Left lung (tissue), 10 donors: ENCODE data around the gene SYP. TPM values are rescaled to one million over a fixed set of nuclear protein-coding genes. Genes with fewer than 3 reads are reported as not detected.
"Not testable (repeated sequence)": the region's sequence is repeated elsewhere in the genome, so short reads cannot be mapped to it uniquely, and the experiment has no call there.

Experiments used
- ATAC-seq: fragments of 200-7000 bp; cut with Tn5 transposase; one replicate; pipeline ENCODE4 v1.9.1; 2020; ENCODE audit warnings: moderate library complexity
- DNase-seq, 4 donors: peaks; one replicate each; pipeline ENCODE4 v3.0.0-alpha.2; 2013 to 2020
- H3K27ac ChIP-seq, 2 donors: fragments of 200-600 bp; sonication (generic) in 1 of 2; one replicate each; pipeline versions ENCODE4 v1.5.0 to v1.8.0; 2020 to 2021
- H3K27me3 ChIP-seq, 2 donors: fragments of 200-600 bp; sonication (generic) in 1 of 2; one replicate each; pipeline versions ENCODE4 v1.5.0 to v1.8.0; 2020 to 2021
- H3K36me3 ChIP-seq, 2 donors: fragments of 200-600 bp; sonication (generic) in 1 of 2; one replicate each; pipeline versions ENCODE4 v1.5.0 to v1.8.0; 2020 to 2021
- H3K4me1 ChIP-seq, 2 donors: fragments of 200-600 bp; one replicate each; pipeline ENCODE4 v1.8.0; 2021
- H3K4me3 ChIP-seq, 2 donors: fragments of 200-600 bp; sonication (generic) in 1 of 2; one replicate each; pipeline versions ENCODE4 v1.5.0 to v1.8.0; 2020 to 2021; ENCODE audit warnings: mild to moderate bottlenecking in 1 of 2
- H3K9me3 ChIP-seq, 2 donors: fragments of 200-600 bp; sonication (generic) in 1 of 2; one replicate each; pipeline versions ENCODE4 v1.5.0 to v1.8.0; 2020 to 2021
- intact Hi-C, 2 donors: fragments of 100-400 bp; cut with DNase I; formaldehyde crosslinking; loops; one replicate each; pipeline versions ENCODE4 v1.11.2 to v1.14.2; 2022
- polyA plus RNA-seq, 6 donors: library from polyadenylated mRNA; unstranded; fragments of 120-200 nt; gene quantifications; one replicate each; pipeline ENCODE4 v1.2.1, GENCODE V29; 2013; ENCODE audit not compliant: insufficient read length in 6 of 6
- total RNA-seq, 2 donors: library from RNA; stranded (reverse); fragmentation: NEBNext Ultra II Directional; extraction: Animal tissue kit (Norgen Biotek cat#: 25700); gene quantifications; one replicate each; pipeline ENCODE4 v1.2.1, GENCODE V29; 2021
- TF ChIP-seq, protein P1 (sequence below), 2 donors: fragments of 200-600 bp; sonication (generic) in 1 of 2; IDR thresholded peaks; one replicate each; pipeline versions ENCODE4 v1.5.0 to v1.8.0; 2021; ENCODE audit warnings: antibody characterized with exemption in 2 of 2
- donor health status: DM: no; HTN: yes; CAD: no.
- donor health status: DM: no; HTN: no; CAD: no.

Gene SYP
- total and polyA plus RNA-seq, 8 donors = 2.1 to 4.2 (median 3.0) TPM

DNA sequence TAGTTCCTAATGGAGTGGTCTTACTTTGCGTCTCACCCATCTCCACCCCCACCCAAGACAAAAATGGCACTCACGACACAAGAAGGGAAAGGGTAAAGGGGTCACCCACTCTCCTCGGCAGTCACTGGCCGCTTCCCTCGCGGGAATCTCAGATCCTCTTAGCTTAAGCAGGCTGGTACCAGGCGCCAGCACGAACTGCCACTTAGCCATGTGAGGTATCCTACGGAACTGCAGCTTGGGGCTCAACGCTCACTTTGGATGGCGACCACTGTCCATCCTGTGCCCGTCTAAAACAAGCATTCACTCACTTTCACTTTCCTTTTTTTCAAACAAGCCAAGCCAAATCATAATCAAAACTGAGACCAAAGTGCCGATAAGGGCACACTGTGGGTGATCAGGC, 52.1 kb downstream of the SYP start:
- H3K36me3 ChIP-seq = no peaks in the 10 kb centered on the region
- H3K27me3 ChIP-seq = no peaks in the 10 kb centered on the region
- H3K9me3 ChIP-seq = no peaks in the 10 kb centered on the region
- H3K27ac ChIP-seq = no peak overlapping the region
- TF ChIP-seq, protein P1, sequence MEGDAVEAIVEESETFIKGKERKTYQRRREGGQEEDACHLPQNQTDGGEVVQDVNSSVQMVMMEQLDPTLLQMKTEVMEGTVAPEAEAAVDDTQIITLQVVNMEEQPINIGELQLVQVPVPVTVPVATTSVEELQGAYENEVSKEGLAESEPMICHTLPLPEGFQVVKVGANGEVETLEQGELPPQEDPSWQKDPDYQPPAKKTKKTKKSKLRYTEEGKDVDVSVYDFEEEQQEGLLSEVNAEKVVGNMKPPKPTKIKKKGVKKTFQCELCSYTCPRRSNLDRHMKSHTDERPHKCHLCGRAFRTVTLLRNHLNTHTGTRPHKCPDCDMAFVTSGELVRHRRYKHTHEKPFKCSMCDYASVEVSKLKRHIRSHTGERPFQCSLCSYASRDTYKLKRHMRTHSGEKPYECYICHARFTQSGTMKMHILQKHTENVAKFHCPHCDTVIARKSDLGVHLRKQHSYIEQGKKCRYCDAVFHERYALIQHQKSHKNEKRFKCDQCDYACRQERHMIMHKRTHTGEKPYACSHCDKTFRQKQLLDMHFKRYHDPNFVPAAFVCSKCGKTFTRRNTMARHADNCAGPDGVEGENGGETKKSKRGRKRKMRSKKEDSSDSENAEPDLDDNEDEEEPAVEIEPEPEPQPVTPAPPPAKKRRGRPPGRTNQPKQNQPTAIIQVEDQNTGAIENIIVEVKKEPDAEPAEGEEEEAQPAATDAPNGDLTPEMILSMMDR (IDR thresholded peaks at IDR 0.05) = no peak
- ATAC-seq = no peak
- no peaks in the 10 kb centered on the region for H3K4me1 ChIP-seq
- no peak for DNase-seq
- intact Hi-C loops = no loop called here
- no peak overlapping the region for H3K4me3 ChIP-seq

DNA sequence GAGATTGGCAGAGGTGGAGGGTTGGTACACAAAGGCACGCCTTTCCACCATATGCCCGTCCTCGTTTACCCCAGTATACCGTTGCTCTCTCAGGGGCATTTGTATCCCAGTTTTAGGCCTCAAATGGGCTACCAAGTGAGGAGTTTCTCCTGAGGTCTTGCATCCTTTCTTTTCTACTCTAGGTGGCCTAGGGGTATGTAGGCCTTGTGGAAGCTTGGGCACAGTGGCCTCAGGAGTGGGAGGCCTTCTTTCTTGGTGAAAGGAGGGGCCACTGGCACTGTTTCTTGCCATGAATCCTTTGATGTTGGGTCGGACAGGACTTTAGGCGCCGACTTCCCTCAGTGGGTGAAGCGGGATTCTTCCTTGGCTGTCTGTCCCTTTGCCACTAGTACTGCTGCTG, 52.7 kb downstream of the SYP start:
- Histone ChIP-seq H3K36me3 (no peaks in the 10 kb centered on the region), H3K4me3 (no peak overlapping the region), H3K27me3 (no peaks in the 10 kb centered on the region), H3K9me3 (no peaks in the 10 kb centered on the region), H3K4me1 (no peaks in the 10 kb centered on the region), H3K27ac (no peak overlapping the region)
- intact Hi-C loops = no loop called here
- ATAC-seq (no peak), DNase-seq (no peak)
- TF ChIP-seq, protein P1 (IDR thresholded peaks at IDR 0.05) = no peak

DNA sequence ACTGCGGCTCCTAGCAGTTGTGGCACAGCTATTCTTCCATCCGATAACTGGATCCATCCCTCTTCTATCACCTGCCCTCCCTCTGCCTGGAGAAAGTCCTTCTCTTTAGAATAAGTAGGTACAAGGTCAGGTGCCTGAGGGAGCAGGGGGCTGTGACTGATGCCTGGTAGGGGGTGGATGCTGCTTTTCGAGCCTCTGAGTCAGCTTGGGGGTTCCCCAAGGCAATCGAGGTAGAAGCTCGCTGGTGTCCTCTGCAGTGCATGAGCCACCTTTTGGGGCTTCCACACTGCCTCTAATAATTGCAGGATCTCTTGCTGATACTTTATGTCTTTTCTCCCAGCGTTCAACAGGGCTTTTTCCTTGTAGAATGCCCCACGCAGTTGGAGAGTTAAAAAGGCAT, 56.8 kb downstream of the SYP start:
- H3K36me3 ChIP-seq, H3K4me1 ChIP-seq, ATAC-seq, intact Hi-C loops, H3K27ac ChIP-seq, H3K4me3 ChIP-seq, H3K27me3 ChIP-seq, DNase-seq: not testable (repeated sequence)
- H3K9me3 ChIP-seq = peaks cover 0 to 26% of the 10 kb centered on the region in 2 donors

DNA sequence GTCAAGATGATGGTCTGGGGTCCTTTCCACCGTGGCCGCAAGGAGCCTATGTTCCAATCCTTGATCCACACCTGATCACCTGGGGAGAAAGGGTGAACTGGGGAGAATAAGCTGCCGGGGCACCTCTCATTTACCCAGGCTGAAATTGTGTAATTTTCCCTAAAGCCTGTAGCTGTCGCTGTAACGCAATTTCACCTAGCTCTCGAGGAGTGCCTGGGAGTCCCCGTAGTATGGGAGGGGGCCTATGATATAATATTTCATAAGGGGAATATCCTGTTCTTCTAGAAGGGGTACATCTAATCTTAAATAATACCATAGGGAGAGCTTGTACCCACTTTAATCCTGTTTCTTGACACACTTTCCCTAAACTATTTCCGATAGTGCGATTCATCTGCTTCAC, 57.7 kb downstream of the SYP start:
- intact Hi-C loops, ATAC-seq, H3K36me3 ChIP-seq, H3K4me1 ChIP-seq, H3K27ac ChIP-seq, H3K27me3 ChIP-seq, DNase-seq, H3K4me3 ChIP-seq: not testable (repeated sequence)
- H3K9me3 ChIP-seq = peaks cover 0 to 26% of the 10 kb centered on the region in 2 donors
- TF ChIP-seq, protein P1 (IDR thresholded peaks at IDR 0.05) = peak; percentile 12 to 25

DNA sequence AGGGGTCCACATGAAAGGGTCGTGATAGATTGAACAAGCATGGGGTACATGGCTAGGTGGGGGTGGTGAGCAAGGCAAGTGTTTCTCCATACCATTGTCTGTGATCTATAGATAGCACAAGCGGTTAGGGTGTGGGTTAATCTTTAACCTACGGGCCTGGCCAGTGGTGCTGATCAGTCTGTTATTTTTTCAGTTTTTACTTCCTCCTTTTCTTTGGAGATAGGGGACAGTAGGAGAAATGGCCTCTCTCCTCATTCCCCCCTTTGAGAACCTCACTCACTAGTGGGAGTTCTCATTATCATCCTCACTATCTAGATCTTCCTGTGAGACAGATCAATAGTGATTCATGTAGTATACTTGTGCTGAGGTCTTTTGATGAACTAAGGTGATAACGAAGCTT, 60.3 kb downstream of the SYP start:
- H3K4me3 ChIP-seq = no peak overlapping the region
- H3K36me3 ChIP-seq = no peaks in the 10 kb centered on the region
- DNase-seq = no peak
- TF ChIP-seq, protein P1 (IDR thresholded peaks at IDR 0.05) = no peak
- H3K27ac ChIP-seq = no peak overlapping the region
- intact Hi-C loops = loop anchor here in 1 of 2 donors (2.0 kb wide), 1 partner anchor 73 kb away; no protein-coding TSS in a partner anchor
- H3K4me1 ChIP-seq = no peaks in the 10 kb centered on the region
- no peaks in the 10 kb centered on the region for H3K27me3 ChIP-seq
- peaks cover 0 to 26% of the 10 kb centered on the region in 2 donors for H3K9me3 ChIP-seq
- no peak for ATAC-seq

Other genes starting within 250 kb of the SYP start
- gene OTUD5, start 242.6 kb downstream of the SYP start, total RNA-seq = 10 to 100 TPM; 38.1 to 41.7 TPM
- 10 to 100 TPM; 56.4 to 60.4 (median 59.6) TPM for gene OTUD5, start 242.6 kb downstream of the SYP start, polyA plus RNA-seq
- gene KCND1, start 228.3 kb downstream of the SYP start, total RNA-seq = 1 to 10 TPM; 2.3 to 4.3 TPM
- gene KCND1, start 228.3 kb downstream of the SYP start, polyA plus RNA-seq = 1 to 10 TPM; 4.0 to 5.7 (median 4.5) TPM
- 10 to 100 TPM; 36.1 to 52.2 TPM for gene GRIPAP1, start 197.9 kb downstream of the SYP start, total RNA-seq
- 10 to 100 TPM; 49.1 to 67.1 (median 61.3) TPM for gene GRIPAP1, start 197.9 kb downstream of the SYP start, polyA plus RNA-seq
- 10 to 100 TPM; 48.0 to 63.5 TPM for gene TFE3, start 156.8 kb downstream of the SYP start, total RNA-seq
- 10 to 100 TPM; 36.2 to 46.6 (median 40.2) TPM for gene TFE3, start 156.8 kb downstream of the SYP start, polyA plus RNA-seq
- 10 to 100 TPM in 1 of 2 donors, 1 to 10 TPM in 1; 9.7 to 11.9 TPM for gene CCDC120, start 141.2 kb downstream of the SYP start, total RNA-seq
- gene CCDC120, start 141.2 kb downstream of the SYP start, polyA plus RNA-seq = 10 to 100 TPM; 13.5 to 19.5 (median 16.2) TPM
- gene PRAF2, start 126.2 kb downstream of the SYP start, total RNA-seq = 10 to 100 TPM; 37.3 to 40.0 TPM
- gene PRAF2, start 126.2 kb downstream of the SYP start, polyA plus RNA-seq = 10 to 100 TPM; 26.6 to 38.0 (median 33.3) TPM
- gene WDR45, start 120.3 kb downstream of the SYP start, total RNA-seq = 10 to 100 TPM; 47.5 to 51.6 TPM
- gene WDR45, start 120.3 kb downstream of the SYP start, polyA plus RNA-seq = 10 to 100 TPM; 45.8 to 61.5 (median 48.2) TPM
- 10 to 100 TPM; 15.5 to 15.7 TPM for gene GPKOW, start 76.5 kb downstream of the SYP start, total RNA-seq
- 10 to 100 TPM; 19.9 to 24.8 (median 22.2) TPM for gene GPKOW, start 76.5 kb downstream of the SYP start, polyA plus RNA-seq
- gene MAGIX, start 37.4 kb downstream of the SYP start, total RNA-seq = 1 to 10 TPM; 5.6 to 9.4 TPM
- 1 to 10 TPM; 1.6 to 4.0 (median 2.2) TPM for gene MAGIX, start 37.4 kb downstream of the SYP start, polyA plus RNA-seq
- 100 to 1,000 TPM in 1 of 2 donors, 10 to 100 TPM in 1; 79.8 to 241 TPM for gene PLP2, start 28.3 kb downstream of the SYP start, total RNA-seq
- gene PLP2, start 28.3 kb downstream of the SYP start, polyA plus RNA-seq = 10 to 100 TPM; 42.7 to 62.7 (median 49.7) TPM
- gene PRICKLE3, start 13.8 kb downstream of the SYP start, total RNA-seq = 10 to 100 TPM; 14.0 to 17.6 TPM
- gene PRICKLE3, start 13.8 kb downstream of the SYP start, polyA plus RNA-seq = 1 to 10 TPM; 5.5 to 6.6 (median 5.6) TPM
- gene CACNA1F, start 33.1 kb upstream of the SYP start, total RNA-seq = under 1 TPM; 0.21 to 0.73 TPM
- under 1 TPM; 0.20 to 0.63 (median 0.25) TPM for gene CACNA1F, start 33.1 kb upstream of the SYP start, polyA plus RNA-seq
- gene CCDC22, start 35.3 kb upstream of the SYP start, total RNA-seq = 10 to 100 TPM; 14.4 to 16.8 TPM
- 10 to 100 TPM; 12.9 to 16.3 (median 14.6) TPM for gene CCDC22, start 35.3 kb upstream of the SYP start, polyA plus RNA-seq
- gene FOXP3, start 64.5 kb upstream of the SYP start, total RNA-seq = under 1 TPM; 0.29 to 0.45 TPM
- gene FOXP3, start 64.5 kb upstream of the SYP start, polyA plus RNA-seq = 1 to 10 TPM in 1 of 6 donors, under 1 TPM in 5; 0.41 to 1.0 (median 0.59) TPM
- gene PPP1R3F, start 69.6 kb upstream of the SYP start, total RNA-seq = 1 to 10 TPM; 4.5 to 5.0 TPM
- 1 to 10 TPM; 5.5 to 7.5 (median 6.5) TPM for gene PPP1R3F, start 69.6 kb upstream of the SYP start, polyA plus RNA-seq
- not detected for gene GAGE10, start 103.5 kb upstream of the SYP start, total RNA-seq
- under 1 TPM in 2 of 6 donors, not detected in 4; 0.31 to 0.33 TPM for gene GAGE10, start 103.5 kb upstream of the SYP start, polyA plus RNA-seq
- not detected for gene GAGE12J, start 121.8 kb upstream of the SYP start, total RNA-seq
- not detected for gene GAGE12J, start 121.8 kb upstream of the SYP start, polyA plus RNA-seq
- not detected for gene GAGE13, start 131.4 kb upstream of the SYP start, total RNA-seq
- gene GAGE13, start 131.4 kb upstream of the SYP start, polyA plus RNA-seq = not detected